Measurements from ENCODE around the gene BTBD18.

The BTBD18 gene

GRCh38 chr11:57751676-57752253 is at the start of gene BTBD18:
Gene BTBD18 (minus strand): TSS chr11:57751819. CDS start chr11:57751188, 631 bp downstream.
- peak; percentile 79 for DNase-seq (ENCODE audit: low read depth)
- no peak within 1 kb of the TSS for H3K4me3 ChIP-seq (ENCODE audit: low read depth, low read length)
- peak; percentile 72 for TF ChIP-seq CTCF (conservative IDR thresholded peaks at IDR 0.05; ENCODE audit: low read depth, low read length)

GRCh38 chr11:57801183-57801485 is 49.5 kb upstream of the BTBD18 start:
- no peak for TF ChIP-seq CTCF (conservative IDR thresholded peaks at IDR 0.05; ENCODE audit: low read depth, low read length)
- no peak for DNase-seq (ENCODE audit: low read depth)
- H3K4me3 ChIP-seq (ENCODE audit: low read depth, low read length) = no peak overlapping the region

- DNase-seq (ENCODE audit: low read depth) = peak; percentile 85
- peak; percentile 75 for TF ChIP-seq CTCF (conservative IDR thresholded peaks at IDR 0.05; ENCODE audit: low read depth, low read length)
- H3K4me3 ChIP-seq (ENCODE audit: low read depth, low read length) = no peak overlapping the region
Observed at GRCh38 chr11:57800444-57801182, 49.0 kb upstream of the BTBD18 start.

GRCh38 chr11:57798905-57799559 is 47.4 kb upstream of the BTBD18 start:
- DNase-seq (ENCODE audit: low read depth) = peak; percentile 51
- TF ChIP-seq CTCF (conservative IDR thresholded peaks at IDR 0.05; ENCODE audit: low read depth, low read length) = no peak
- no peak overlapping the region for H3K4me3 ChIP-seq (ENCODE audit: low read depth, low read length)

- no peak for DNase-seq (ENCODE audit: low read depth)
- no peak overlapping the region for H3K4me3 ChIP-seq (ENCODE audit: low read depth, low read length)
Observed at GRCh38 chr11:57793351-57794115, 41.9 kb upstream of the BTBD18 start.

GRCh38 chr11:57792870-57793269 is 41.3 kb upstream of the BTBD18 start:
- H3K4me3 ChIP-seq (ENCODE audit: low read depth, low read length) = no peak overlapping the region
- no peak for TF ChIP-seq CTCF (conservative IDR thresholded peaks at IDR 0.05; ENCODE audit: low read depth, low read length)
- no peak for DNase-seq (ENCODE audit: low read depth)

More at GRCh38 chr11:57793351-57794115, 41.9 kb upstream of the BTBD18 start:
- no peak for TF ChIP-seq CTCF (conservative IDR thresholded peaks at IDR 0.05; ENCODE audit: low read depth, low read length)

All from choroid plexus epithelial cell (primary cell).